Naive B cell (primary cell): ENCODE measurements around the gene SLC35F5. TPM values are rescaled to one million over a fixed set of nuclear protein-coding genes. Genes with fewer than 3 reads are reported as not detected.
"Not testable (repeated sequence)": the region's sequence is repeated elsewhere in the genome, so short reads cannot be mapped to it uniquely, and the experiment has no call there.

ENCODE experiments used
- ATAC-seq, 2 donors: fragments of 150-1000 bp; cut with Tn5 transposase; 2 replicates each; pipeline ENCODE4 v1.10.0; 2021; ENCODE audit warnings: low read depth in 2 of 2, mild to moderate bottlenecking in 2 of 2, moderate library complexity in 2 of 2
- DNase-seq: peaks from one replicate; pipeline ENCODE4 v3.0.0; 2022
- H3K27ac Mint-ChIP-seq, 6 donors: one replicate each; pipeline ENCODE4 v1.8.0; 2020 to 2022; ENCODE audit warnings: mild to moderate bottlenecking in 6 of 6, mixed read lengths in 6 of 6, moderate library complexity in 5 of 6, inconsistent platforms in 2 of 6
- H3K27me3 Mint-ChIP-seq, 3 donors: one replicate each; pipeline ENCODE4 v1.8.0; 2021 to 2022; ENCODE audit warnings: mixed read lengths in 3 of 3, mild to moderate bottlenecking in 1 of 3
- H3K36me3 Mint-ChIP-seq, 2 donors: one replicate each; pipeline ENCODE4 v1.8.0; 2020 to 2022; ENCODE audit warnings: mixed read lengths in 2 of 2, inconsistent platforms in 1 of 2, mild to moderate bottlenecking in 1 of 2
- H3K4me1 Mint-ChIP-seq, 3 donors: one replicate each; pipeline ENCODE4 v1.8.0; 2020 to 2022; ENCODE audit warnings: mixed read lengths in 3 of 3, inconsistent platforms in 1 of 3, mild to moderate bottlenecking in 1 of 3, moderate library complexity in 1 of 3
- H3K4me3 Mint-ChIP-seq, 8 donors: one replicate each; pipeline ENCODE4 v1.8.0; 2020 to 2022; ENCODE audit warnings: mild to moderate bottlenecking in 8 of 8, mixed read lengths in 8 of 8, moderate library complexity in 8 of 8, inconsistent platforms in 2 of 8
- H3K9me3 Mint-ChIP-seq, 7 donors: one replicate each; pipeline ENCODE4 v1.8.0; 2020 to 2022; ENCODE audit warnings: mixed read lengths in 7 of 7, mild to moderate bottlenecking in 5 of 7, inconsistent platforms in 2 of 7, moderate library complexity in 1 of 7
- polyA plus RNA-seq, 6 donors: library from polyadenylated mRNA; unstranded; fragments of 300-500 nt; fragmentation: Illumina TruSeq; gene quantifications; one replicate each; pipeline ENCODE4 v1.2.3, GENCODE V29; 2021; ENCODE audit warnings: low read depth in 6 of 6

The SLC35F5 gene, protein sequence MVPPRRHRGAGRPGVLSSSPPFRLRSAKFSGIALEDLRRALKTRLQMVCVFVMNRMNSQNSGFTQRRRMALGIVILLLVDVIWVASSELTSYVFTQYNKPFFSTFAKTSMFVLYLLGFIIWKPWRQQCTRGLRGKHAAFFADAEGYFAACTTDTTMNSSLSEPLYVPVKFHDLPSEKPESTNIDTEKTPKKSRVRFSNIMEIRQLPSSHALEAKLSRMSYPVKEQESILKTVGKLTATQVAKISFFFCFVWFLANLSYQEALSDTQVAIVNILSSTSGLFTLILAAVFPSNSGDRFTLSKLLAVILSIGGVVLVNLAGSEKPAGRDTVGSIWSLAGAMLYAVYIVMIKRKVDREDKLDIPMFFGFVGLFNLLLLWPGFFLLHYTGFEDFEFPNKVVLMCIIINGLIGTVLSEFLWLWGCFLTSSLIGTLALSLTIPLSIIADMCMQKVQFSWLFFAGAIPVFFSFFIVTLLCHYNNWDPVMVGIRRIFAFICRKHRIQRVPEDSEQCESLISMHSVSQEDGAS
- polyA plus RNA-seq, result 10 to 100 TPM in 3 of 6 donors, 1 to 10 TPM in 3; 1.1 to 15.1 (median 10.8) TPM

DNA sequence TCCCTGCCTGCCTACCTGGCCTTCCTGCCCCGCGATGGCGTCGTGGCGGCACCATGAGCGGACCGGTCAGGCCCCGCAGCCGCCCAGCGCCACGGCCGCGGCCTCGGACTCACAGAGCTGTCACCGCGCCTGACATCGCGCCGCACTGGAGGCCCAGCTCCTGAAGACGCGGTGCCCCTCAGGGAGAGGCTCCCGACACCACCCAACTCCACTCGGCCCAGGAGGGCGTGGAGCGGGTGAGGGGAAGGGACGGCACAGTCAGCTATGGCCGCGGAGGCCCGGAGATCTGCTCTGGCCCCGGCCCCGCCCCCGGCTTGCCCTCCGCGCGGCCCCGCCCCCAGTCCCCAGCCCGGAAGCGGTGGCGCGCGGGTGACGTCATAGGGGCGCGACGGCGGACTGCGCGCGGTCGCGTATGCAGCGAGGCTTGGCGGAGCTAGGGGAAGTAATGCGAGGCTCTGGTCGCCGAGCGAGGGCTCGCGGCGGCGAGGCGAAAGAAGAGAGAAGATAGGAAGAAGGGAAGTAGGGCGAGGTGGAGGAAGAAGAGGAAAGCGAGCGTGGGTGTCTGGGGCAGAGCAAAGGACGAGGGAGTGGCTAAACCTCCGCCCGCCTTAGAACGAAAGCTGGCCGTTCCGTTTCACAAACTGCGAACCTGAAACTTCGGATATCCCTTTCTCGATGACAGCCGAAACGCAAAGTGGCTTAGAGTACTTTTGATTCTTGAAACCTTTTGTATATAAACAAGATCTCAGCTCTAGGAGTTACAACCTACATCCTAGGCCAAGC is at the start of gene SLC35F5:
Gene SLC35F5 (minus strand): TSS at position 288 of the 783 bp plus-strand sequence. CDS start 233 bp downstream, at position 55.
- Mint-ChIP-seq H3K36me3 (no peaks in the 10 kb centered on the region), H3K9me3 (peaks cover 0 to under 1% (median 0%) of the 10 kb centered on the region in 7 donors), H3K4me3 (peak within 1 kb of the TSS; percentile 80 to 97 (median 92))

DNA sequence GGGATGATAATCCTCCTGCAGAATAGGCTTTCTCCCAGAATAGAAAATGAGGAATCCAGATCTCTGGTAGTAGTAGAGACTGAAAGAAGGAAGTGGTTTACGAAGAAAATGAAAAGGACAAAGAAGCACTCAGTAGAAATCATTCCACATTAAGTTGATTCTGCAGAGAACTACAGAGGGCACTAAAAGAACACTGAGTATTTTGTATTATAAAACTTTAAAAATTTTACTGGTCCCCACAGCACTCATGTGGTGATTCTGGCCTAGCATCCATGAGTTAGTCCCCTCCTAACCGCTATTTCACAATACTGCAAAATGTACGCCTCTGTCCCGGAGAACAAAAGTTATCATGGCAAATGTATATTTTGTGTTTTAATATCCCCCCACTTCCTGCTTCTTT is 42.9 kb upstream of the SLC35F5 start:
- H3K36me3 Mint-ChIP-seq, result no peaks in the 10 kb centered on the region
- DNase-seq (no peak), ATAC-seq (peak in 1 of 2 donors; percentile 37)
- no peak overlapping the region for H3K4me3 Mint-ChIP-seq
- peaks cover 4 to 17% (median 12%) of the 10 kb centered on the region in 3 donors for H3K4me1 Mint-ChIP-seq
- H3K27me3 Mint-ChIP-seq, result peaks cover 0 to 8% (median 0%) of the 10 kb centered on the region in 3 donors
- peak overlapping the region in 2 of 6 donors; percentile 3 to 33 for H3K27ac Mint-ChIP-seq
- no peaks in the 10 kb centered on the region for H3K9me3 Mint-ChIP-seq

More for the DNA sequence above, at the start of gene SLC35F5:
- peak; percentile 98 for DNase-seq
- H3K4me1 Mint-ChIP-seq, result peaks cover 15 to 30% (median 22%) of the 10 kb centered on the region in 3 donors
- peak within 1 kb of the TSS; percentile 93 to 99 (median 96) for H3K27ac Mint-ChIP-seq
- ATAC-seq, result peak; percentile 86
- no peaks in the 10 kb centered on the region for H3K27me3 Mint-ChIP-seq

DNA sequence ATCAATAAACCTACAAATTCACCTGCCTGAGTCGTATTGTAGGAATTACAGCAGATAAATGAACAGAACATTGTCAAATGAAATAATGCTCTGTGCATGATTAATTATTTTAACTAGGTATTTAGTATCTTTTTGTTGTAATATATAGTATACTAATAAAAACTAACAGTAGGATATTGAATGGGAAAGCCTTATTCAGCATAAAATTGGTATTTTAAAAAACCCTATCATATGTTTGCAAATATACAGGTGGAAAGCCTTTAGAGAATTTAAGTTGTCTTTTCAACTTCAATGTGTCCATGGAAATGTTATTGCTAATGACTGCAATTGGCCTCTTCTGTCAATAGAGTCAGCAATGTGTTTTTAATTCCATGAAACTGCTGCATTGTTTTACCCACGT is 40.8 kb upstream of the SLC35F5 start:
- Mint-ChIP-seq H3K36me3 (no peaks in the 10 kb centered on the region), H3K27me3 (peaks cover 0 to 8% (median 0%) of the 10 kb centered on the region in 3 donors), H3K27ac (no peak overlapping the region), H3K4me1 (peaks cover 6 to 24% (median 20%) of the 10 kb centered on the region in 3 donors), H3K4me3 (no peak overlapping the region), H3K9me3 (no peaks in the 10 kb centered on the region)
- ATAC-seq (no peak), DNase-seq (no peak)

DNA sequence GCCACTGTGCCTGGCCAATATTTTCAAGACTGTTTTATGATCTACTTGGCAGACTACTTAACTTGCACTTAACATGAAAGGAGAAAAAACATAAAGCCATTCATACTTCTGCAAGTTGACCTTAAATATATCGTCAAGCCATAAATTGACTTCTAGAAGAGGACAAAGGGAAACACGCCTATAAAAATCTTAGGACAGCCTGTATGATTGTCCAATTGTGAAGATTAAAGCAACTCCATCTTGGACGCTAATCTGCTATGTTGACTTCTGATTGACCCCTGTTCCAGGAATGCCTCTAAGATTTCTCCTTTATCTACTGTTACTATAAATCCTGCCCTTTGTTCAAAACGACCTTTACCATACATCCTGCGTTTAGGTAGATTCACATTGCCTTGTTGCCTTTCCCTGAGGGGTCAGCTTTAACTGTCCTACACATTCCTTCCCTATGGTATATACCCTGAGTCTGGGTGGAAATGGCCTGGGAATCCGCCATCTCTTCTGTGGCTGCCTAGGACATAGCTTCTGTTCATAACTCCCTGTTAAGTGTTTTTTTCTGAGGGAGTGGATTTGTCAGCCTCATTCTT is 40.2 kb upstream of the SLC35F5 start:
- H3K4me1 Mint-ChIP-seq, result peaks cover 10 to 30% (median 26%) of the 10 kb centered on the region in 3 donors
- H3K9me3 Mint-ChIP-seq, result no peaks in the 10 kb centered on the region
- peak overlapping the region in 1 of 6 donors; percentile 78 for H3K27ac Mint-ChIP-seq
- H3K4me3 Mint-ChIP-seq, result no peak overlapping the region
- DNase-seq (no peak), ATAC-seq (no peak)
- H3K36me3 Mint-ChIP-seq, result no peaks in the 10 kb centered on the region
- H3K27me3 Mint-ChIP-seq, result peaks cover 0 to 8% (median 0%) of the 10 kb centered on the region in 3 donors

DNA sequence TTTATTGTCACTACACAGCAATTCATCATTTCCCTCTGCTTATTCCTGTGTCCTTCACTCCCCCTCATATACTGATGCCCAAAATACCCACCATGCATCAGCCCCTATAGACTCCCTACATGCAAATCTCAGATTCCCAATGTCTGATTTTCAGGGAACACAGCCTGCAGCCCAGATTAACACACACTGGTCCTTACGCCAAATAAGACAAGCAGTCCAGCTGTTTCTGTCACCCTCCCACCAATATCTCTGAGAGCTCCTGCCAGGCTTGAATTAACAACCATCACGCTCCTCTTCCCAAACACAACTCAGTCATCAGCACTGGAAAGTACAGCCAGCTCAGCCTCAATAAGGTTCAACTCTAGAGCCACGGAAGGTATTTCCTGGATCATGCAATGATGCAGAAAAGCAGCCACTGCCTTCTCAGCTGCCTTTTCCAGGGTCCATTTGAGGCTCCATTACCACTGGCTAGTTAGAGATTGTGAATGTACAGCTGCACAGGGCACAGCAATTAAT is 39.0 kb upstream of the SLC35F5 start:
- ATAC-seq (no peak), DNase-seq (no peak)
- H3K4me3 Mint-ChIP-seq, result no peak overlapping the region
- peaks cover 16 to 40% (median 38%) of the 10 kb centered on the region in 3 donors for H3K4me1 Mint-ChIP-seq
- H3K27ac Mint-ChIP-seq, result peak overlapping the region in 3 of 6 donors; percentile 16 to 78 (median 34)
- H3K36me3 Mint-ChIP-seq, result no peaks in the 10 kb centered on the region
- peaks cover 0 to 8% (median 0%) of the 10 kb centered on the region in 3 donors for H3K27me3 Mint-ChIP-seq
- no peaks in the 10 kb centered on the region for H3K9me3 Mint-ChIP-seq

DNA sequence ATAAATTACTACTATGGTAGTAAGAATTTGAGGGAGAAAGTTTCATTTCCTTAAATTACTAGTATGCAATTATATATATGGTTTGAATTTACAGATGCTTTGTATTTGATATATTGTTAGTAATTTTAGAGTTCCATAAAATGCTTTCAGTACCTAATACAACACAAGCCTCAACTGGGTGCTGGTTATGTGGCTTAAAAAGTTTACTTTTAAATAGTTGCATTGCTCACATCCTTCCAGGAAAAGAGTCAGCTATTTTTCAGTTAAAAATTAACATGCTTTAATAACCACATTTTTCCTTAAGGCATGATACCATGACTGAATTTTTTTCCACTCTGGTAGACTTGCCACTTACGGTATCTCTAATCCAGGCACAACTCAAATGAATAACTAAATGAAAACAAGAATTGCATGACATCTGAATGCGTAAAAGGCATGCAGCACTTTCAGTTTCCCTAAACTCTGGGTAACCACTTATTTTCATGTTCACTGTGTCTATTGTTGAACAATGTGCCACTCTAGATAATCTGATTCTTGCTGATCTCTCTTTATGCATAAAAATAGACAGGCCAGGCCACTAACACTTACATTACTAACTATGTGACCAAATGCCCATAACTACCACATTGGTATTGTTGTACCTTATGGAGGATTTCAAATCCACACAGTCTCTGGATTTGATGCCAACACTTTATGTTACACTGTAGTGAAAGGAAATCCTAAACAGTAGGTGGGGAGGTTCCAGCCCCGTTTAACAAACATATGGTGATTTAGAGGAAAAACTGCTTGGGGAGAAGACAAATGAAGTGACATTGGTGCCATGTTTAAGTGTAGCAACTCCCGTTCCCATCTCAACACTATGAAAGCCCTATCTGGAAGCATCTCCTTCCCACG is 35.5 kb upstream of the SLC35F5 start:
- DNase-seq, result peak; percentile 18
- H3K36me3 Mint-ChIP-seq, result no peaks in the 10 kb centered on the region
- H3K4me3 Mint-ChIP-seq, result peak overlapping the region; percentile 10 to 85 (median 78)
- H3K4me1 Mint-ChIP-seq, result peaks cover 14 to 37% (median 36%) of the 10 kb centered on the region in 3 donors
- peaks cover 0 to 2% (median 0%) of the 10 kb centered on the region in 7 donors for H3K9me3 Mint-ChIP-seq
- peaks cover 0 to 8% (median 0%) of the 10 kb centered on the region in 3 donors for H3K27me3 Mint-ChIP-seq
- H3K27ac Mint-ChIP-seq, result peak overlapping the region in 5 of 6 donors; percentile 1 to 84 (median 62)
- ATAC-seq, result peak; percentile 71 to 81

DNA sequence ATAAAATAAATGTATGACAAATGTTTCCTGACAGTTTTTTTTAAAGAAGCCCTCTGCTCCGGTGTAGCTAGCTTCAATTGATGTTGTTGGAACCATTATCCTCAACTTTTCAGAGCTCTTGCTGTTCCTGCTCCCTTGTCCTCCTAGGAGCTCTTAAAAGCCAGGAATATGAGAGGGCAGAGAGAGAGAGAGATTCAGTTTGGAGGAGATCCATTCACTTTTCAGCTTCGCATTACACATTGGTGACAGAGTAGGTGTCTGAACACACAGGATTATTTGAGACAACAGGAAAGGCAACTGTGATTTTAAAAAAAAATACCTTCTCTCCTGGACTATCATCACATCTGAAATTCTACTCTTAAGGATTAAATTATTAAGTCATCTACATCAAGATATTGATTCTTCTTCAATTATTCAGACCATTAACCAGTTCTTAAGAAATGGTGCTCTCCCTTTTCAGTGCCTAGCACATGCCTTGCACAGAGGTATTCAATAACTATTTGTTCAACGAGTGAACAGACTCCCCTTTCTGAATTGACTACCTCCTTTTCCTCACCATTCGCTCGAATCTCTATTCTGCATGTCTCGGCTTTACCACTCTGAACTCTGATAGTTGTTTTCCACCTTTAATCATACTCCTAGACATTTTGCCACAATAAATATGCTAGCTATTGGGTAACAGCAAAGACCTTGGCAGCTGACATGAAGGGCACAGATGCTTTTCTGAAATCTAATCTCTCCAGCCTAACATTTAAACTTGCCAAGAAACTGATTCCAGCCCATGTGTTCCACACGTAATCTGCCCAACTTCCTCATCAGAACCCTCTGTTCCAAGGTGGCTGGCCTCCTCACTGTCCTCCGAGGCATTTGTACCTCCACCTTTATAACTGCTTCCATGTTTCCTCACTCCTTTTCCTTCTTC is 28.6 kb upstream of the SLC35F5 start:
- Mint-ChIP-seq H3K4me1 (peaks cover 6 to 14% (median 13%) of the 10 kb centered on the region in 3 donors), H3K27ac (peak overlapping the region in 1 of 6 donors; percentile 81), H3K27me3 (no peaks in the 10 kb centered on the region), H3K36me3 (no peaks in the 10 kb centered on the region), H3K9me3 (peaks cover 0 to 2% (median 0%) of the 10 kb centered on the region in 7 donors), H3K4me3 (no peak overlapping the region)
- no peak for ATAC-seq
- DNase-seq, result no peak

DNA sequence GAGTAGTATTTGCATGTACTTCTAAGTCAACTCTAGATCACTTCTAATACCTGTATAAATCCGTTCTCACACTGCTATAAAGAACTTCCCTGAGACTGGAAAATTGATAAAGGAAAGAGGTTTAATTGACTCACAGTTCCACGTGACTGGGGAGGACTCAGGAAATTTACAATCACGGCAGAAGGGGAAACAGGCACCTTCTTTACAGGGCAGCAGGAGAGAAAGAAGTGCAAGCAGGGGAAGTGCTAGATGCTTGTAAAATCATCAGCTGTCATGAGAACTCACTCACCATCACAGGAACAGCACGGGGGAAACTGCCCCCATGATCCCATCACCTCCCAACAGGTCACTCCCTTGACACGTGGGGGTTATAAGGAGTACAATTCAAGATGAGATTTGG is 24.0 kb upstream of the SLC35F5 start:
- Mint-ChIP-seq H3K4me3 (no peak overlapping the region), H3K27ac (peak overlapping the region in 3 of 6 donors; percentile 73 to 76 (median 74)), H3K27me3 (no peaks in the 10 kb centered on the region), H3K9me3 (peaks cover 0 to 1% (median 0%) of the 10 kb centered on the region in 7 donors), H3K4me1 (peaks cover 6 to 12% (median 12%) of the 10 kb centered on the region in 3 donors), H3K36me3 (no peaks in the 10 kb centered on the region)
- no peak for DNase-seq
- ATAC-seq, result no peak

DNA sequence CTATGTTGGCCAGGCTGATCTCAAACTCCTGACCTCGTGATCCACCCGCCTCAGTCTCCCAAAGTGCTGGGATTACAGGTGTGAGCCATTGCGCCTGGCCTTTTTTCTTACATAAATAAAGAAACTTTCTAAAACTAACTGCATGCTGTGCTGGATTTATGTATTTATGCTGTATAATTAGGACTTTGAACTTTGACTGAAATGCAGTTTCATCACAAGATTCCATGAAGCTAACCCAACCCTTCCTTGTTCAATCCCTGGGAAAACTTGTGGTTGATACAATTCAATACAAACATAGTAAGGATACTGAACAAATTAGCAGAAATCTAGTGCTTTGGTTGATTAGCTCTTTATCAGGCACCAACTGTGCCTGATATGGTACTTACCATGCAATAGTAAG is 20.9 kb upstream of the SLC35F5 start:
- Mint-ChIP-seq H3K27me3 (no peaks in the 10 kb centered on the region), H3K4me1 (peaks cover 6 to 12% (median 12%) of the 10 kb centered on the region in 3 donors), H3K4me3 (no peak overlapping the region), H3K27ac (no peak overlapping the region), H3K36me3 (no peaks in the 10 kb centered on the region), H3K9me3 (peaks cover 0 to 1% (median 0%) of the 10 kb centered on the region in 7 donors)
- ATAC-seq (no peak), DNase-seq (no peak)

DNA sequence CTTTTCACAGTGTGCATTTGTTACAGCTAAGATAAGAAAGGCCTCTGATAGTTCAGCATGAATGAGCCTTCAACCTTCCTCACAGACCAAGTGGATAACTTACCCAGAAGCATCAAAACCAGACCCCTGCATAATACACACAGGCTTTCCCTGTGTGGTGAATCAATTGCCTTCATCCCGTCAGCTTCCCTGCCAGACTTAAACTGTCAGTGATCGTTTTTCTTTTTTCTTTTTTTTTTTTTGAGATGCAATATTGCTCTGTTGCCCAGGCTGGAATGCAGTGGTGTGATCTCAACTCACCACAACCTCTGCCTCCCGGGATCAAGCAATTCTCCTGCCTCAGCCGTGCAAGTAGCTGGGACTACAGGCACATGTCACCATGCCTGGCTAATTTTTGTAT is 20.5 kb upstream of the SLC35F5 start:
- no peak overlapping the region for H3K4me3 Mint-ChIP-seq
- DNase-seq, result no peak
- H3K9me3 Mint-ChIP-seq, result peaks cover 0 to 1% (median 0%) of the 10 kb centered on the region in 7 donors
- ATAC-seq, result no peak
- no peaks in the 10 kb centered on the region for H3K27me3 Mint-ChIP-seq
- peaks cover 7 to 12% (median 12%) of the 10 kb centered on the region in 3 donors for H3K4me1 Mint-ChIP-seq
- no peak overlapping the region for H3K27ac Mint-ChIP-seq
- no peaks in the 10 kb centered on the region for H3K36me3 Mint-ChIP-seq

DNA sequence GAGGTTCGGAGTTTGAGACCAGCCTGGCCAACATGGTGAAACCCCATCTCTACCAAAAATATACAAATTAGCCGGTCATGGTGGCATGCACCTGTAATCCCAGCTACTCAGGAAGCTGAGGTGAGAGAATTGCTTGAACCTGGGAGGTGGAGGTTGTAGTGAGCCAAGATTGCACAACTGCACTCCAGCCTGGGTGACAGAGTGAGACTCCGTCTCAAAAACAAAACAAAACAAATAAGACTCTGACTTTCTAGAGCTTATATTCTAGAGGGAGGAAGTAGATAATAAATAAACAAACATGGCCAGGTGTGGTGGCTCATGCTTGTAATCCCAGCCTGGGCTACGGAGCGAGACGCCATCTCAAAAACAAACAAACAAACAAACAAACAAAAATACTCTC is 18.2 kb upstream of the SLC35F5 start:
- not testable (repeated sequence) for H3K36me3 Mint-ChIP-seq

More for the DNA sequence above, 18.2 kb upstream of the SLC35F5 start:
- not testable (repeated sequence) for H3K4me3 Mint-ChIP-seq, H3K27me3 Mint-ChIP-seq, H3K9me3 Mint-ChIP-seq, ATAC-seq, H3K4me1 Mint-ChIP-seq, DNase-seq
- H3K27ac Mint-ChIP-seq, result peak overlapping the region in 1 of 6 donors; percentile 76
